SK-N-DZ (cell line): ENCODE measurements around the gene C3orf20.
"Not testable (repeated sequence)": the region's sequence is repeated elsewhere in the genome, so short reads cannot be mapped to it uniquely, and the experiment has no call there.

ENCODE experiments used
- DNase-seq: peaks from one replicate; pipeline ENCODE4 v3.0.0-alpha.2; 2015; ENCODE audit warnings: low spot score

C3orf20 gene

DNA sequence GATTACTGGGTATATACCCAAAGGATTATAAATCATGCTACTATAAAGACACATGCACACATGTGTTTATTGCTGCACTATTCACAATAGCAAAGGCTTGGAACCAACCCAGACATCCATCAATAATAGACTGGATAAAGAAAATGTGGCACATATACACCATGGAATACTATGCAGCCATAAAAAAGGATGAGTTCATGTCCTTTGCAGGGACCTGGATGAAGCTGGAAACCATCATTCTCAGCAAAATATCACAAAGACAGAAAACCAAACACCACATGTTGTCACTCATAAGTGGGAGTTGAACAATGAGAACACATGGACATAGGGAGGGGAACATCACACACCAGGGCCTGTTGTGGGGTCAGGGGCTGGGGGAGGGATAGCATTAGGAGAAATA is 78.0 kb downstream of the C3orf20 start:
- DNase-seq = not testable (repeated sequence)

DNA sequence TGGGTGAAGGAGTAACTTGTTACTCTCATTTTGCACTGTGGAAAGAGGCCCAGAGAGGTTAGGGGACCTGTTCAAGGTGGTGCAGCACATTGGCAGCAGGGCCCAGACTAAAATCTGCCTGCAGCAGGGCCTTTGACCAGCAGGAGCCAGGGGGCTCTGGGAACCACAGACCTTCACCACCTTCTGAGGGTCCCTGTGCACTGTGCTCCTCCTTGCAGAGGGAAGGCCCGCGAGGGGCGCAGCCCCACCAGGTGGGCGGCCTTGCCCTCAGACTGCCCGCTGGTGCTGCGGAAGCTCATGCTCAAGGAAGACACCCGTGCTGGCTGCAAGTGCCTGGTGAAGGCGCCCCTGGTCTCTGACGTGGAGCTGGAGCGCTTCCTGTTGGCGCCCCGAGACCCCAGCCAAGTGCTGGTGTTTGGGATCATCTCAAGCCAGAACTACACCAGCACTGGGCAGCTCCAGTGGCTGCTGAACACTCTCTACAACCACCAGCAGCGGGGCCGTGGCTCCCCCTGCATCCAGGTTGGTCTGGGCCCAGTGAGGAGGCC is 82.3 kb downstream of the C3orf20 start:
- no peak for DNase-seq

- DNase-seq = no peak
Observed at GRCh38 chr3:14758297-14758696, 83.4 kb downstream of the C3orf20 start.

DNA sequence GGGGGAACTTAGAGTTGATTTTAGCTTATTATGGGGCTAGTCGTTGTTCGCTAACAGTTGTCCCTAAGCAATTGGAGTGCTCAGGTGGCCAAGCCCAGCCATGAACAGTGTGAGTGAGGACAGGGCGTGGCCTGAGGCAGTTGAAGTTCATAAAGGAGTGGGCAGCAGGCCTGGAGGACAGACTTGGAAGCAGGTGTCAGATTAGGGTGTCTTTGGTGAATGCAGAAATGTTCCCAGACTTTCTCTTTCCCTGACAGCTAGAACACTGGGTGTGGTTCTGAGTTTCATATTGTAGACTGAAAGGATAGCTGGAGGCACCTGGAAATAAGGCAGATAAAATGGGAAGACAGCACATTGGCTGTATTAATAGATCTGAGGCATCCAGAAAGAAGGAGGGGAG is 84.0 kb downstream of the C3orf20 start:
- no peak for DNase-seq

DNA sequence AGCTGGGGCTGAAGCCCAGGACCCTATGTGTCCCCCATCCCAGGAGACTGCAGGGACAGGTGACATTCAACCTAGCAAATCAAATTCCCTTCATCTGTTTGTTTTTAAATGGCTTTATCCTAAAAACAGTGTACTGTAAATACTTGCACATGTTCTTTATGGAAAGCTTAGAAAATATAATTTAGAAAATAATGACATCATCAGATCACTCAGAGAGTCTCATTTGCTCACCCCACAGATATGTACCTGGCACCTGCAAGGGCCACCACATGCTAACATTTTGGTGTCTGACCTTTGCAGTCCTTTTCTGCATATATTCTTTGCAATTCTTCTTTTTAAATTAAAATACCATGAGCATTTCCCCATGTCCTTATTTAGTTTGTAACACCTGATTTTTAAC is 85.2 kb downstream of the C3orf20 start:
- DNase-seq = no peak

DNA sequence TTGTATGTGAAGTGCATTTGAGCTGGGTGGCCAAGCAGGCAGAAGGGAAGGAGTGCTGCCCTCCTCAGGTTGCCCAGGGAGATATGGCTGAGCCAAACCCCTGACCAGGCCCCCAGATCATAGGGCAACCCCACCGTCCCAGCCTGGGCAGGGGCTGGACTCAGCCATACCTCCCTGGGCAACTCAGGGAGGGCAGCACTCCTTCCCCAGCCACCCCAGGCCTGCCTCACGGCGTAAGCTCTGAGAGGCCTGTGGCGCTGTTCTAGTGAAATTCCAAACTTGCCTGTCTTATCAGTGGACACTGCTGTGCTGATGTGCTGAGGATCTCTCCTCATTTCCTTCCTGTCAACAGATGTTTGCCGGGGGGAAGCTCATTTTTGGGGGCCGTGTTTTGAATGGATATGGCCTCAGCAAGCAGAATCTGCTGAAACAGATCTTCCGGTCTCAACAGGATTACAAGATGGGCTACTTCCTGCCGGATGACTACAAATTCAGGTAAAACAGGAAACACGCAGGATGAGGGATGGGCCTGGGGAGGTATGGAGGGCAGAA is 86.3 kb downstream of the C3orf20 start:
- no peak for DNase-seq

GRCh38 chr3:14761866-14762265 is 86.9 kb downstream of the C3orf20 start:
- no peak for DNase-seq

GRCh38 chr3:14762701-14763100 is 87.8 kb downstream of the C3orf20 start:
- no peak for DNase-seq

GRCh38 chr3:14764331-14765059 is 89.6 kb downstream of the C3orf20 start:
- DNase-seq = no peak

DNA sequence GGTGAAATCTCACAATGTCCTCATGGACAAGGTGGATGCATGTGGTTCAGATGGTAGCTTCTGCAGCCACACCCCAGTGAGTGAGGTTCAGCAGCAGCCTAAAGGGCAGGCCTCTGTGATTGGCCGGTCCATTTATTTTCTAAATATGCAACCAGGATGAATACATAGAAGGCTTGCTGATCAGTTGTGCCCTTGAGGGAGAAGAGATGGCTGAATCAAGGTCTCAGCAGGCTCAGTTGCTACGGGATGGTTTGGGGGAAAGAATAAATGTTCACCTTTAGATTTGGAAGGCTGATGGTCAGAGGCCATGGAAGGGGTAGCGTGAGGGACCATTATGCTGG is 90.1 kb downstream of the C3orf20 start:
- DNase-seq = no peak

DNA sequence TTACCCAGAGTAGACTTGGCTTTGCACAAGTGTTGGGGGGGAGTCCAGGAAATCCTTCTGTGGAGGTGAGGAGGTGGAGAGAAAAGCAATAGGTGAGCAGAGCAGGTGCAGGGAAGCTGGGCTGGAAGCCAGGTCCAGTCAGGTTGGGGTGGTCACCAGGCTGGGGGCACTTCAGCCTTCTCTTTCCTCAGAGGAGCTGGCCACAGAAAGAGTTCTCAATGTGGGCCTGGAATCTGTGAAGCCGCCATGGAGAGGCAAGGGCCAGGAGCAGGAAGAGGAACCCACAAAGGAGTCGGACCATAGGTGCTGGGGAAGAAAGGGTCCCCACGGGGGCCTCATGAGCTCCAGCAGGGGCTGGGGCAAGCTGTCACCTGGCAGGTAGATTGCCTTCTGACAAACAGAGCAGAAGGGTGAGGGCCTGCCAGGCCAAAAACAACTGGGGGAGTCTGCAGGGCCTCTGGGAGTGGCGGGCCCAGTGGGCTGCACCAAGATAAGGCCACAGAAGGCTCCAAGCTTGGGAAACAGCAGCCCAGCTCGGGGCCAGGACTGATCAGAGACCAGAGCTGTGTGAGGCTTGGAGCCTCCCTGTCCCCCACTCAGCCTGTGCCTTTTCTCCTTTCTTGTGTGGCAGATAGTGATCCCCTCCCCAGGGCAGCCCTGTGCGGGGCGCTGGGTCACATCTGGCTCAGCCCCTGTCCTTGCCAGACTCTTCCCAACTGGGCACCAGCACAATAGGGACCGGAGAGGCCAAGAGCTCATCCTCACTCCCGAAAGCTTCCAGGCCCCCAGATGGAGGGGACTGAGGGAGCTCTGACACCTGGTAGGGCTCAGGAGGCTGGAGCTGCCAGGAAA is 90.9 kb downstream of the C3orf20 start:
- DNase-seq = no peak

DNA sequence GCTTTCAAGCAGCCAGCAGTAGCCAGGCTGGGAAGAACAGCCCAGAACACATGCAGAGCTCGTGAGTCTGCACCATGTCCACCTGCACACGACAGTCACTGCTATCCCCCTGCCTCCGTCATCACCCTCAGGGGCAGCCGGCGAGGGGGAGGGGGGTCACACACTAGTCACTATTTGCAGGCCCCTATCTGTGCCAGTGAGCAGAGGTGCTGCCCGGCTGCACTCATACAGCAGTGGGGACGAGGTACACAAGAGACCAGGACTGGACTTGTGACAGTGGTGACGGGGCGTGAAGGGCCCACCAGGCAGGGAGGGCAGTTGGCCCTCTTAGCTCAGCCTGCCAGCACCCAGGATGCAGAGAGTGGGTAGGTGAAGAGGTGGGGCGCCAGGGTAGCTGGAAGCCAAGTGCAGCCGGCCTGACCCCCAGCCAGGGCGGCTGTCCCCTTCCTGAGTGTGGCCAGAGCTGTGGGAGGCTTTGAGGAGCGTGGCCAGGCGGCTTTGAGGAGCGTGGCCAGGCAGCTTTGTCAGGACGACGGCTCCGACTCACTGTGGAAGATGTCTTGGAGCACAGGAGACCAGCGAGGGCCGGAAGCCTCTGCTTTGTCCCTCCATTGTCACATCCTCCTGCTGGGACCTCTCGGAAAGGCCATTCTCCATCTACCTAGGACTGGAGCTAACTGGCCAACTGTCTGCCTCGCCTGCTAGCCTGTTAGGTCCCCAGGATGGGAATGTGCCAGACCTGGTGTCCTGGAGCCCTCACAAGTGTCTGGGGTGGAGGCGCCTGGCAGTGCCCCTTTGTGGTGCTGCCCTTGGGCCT is 91.7 kb downstream of the C3orf20 start:
- DNase-seq = no peak

- no peak for DNase-seq
Observed at GRCh38 chr3:14767245-14768051, 92.5 kb downstream of the C3orf20 start.

GRCh38 chr3:14768182-14768790 is 93.3 kb downstream of the C3orf20 start:
- DNase-seq = no peak

DNA sequence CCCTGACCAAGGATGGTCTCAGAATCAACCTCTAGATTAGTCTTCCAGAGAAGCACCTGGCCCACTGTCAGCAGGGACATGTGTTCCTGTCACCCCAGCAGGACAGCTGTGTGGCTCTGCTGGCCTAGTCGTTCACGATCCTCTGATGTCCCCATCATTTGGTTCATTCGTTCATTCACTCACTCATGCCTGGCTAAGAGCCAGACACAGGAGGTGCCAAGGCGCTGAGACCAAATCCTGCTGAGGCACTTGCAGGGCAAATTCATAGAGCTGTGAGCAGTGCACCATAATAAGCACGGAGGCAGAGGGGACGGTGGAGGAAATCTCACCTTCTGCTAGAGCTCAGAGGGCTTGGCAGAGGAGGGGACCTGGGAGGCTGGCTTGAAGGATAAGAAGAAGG is 93.9 kb downstream of the C3orf20 start:
- no peak for DNase-seq

GRCh38 chr3:14769544-14770325 is 94.8 kb downstream of the C3orf20 start:
- no peak for DNase-seq

DNA sequence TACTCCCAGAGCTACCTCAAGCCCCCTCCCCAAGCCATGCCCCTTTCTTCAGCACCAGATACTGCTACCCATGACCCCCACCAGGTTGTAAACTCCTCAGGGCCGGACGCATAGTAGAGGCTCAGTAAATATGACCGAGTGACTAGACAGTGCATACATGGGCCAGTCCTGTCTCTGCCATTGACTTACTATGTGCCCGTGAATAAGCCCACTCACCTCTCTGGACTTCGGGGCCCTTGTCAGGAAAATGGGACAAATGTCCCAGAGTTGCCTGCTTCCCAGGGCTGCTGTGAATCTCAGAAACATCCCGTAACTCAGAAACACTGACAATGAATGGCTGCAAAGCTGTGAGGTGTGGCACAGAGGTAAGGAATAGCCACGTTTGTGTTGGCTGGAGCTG is 95.7 kb downstream of the C3orf20 start:
- DNase-seq = no peak

DNA sequence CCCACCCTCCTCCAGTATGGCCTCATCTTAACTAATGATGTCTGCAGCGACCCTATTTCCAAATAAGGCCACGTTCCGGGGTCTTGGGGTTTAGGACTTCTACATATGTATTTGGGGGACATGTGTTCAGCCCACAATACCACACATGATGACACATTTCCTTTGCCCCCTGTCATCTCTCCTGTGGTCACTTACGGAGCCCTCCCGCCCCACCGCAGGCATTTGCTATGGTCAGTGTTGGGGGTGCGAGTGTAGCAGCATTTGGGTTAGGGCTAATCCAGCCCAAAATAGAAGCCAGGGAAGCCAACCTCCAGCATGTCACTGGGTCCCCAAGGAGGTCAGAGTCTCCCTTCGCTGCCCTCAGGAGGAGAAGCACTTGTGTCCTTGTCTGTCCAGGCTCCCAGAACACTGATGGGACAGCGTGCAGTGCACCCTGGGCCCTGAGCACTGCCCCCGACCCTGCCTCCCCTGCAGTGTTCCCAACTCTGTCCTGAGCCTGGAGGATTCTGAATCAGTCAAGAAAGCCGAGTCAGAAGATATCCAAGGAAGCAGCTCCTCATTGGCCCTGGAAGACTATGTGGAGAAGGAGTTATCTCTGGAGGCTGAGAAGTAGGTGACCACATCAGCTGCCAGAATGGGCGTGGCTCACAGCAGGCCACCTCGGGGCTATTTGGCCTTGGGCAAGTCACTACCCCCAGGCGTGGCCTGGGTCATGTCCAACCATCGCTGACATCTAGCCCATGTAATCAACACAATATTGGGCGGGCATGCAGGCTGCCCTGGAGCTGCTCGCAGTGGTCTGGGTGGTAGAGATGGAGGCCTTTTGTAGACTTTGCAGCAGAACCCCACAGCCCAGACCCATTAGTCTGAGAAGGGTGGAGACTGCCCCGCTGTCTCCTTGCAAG is 96.9 kb downstream of the C3orf20 start:
- DNase-seq = no peak
